Prostate gland (tissue), 2 donors: ENCODE results near the gene BANP. TPM values are rescaled to one million over a fixed set of nuclear protein-coding genes. Genes with fewer than 3 reads are reported as not detected.
"Not testable (repeated sequence)": the region's sequence is repeated elsewhere in the genome, so short reads cannot be mapped to it uniquely, and the experiment has no call there.

ENCODE experiments used
- DNase-seq: peaks from one replicate; pipeline ENCODE4 v3.0.0-alpha.2; 2019; ENCODE audit warnings: low spot score
- H3K27ac ChIP-seq, 2 donors: fragments of 200-600 bp; sonication (generic); 2 replicates each; pipeline ENCODE4 v1.5.1; 2017 to 2019
- H3K27me3 ChIP-seq: fragments of 200-600 bp; sonication (generic); replicated peaks from 2 replicates; pipeline ENCODE4 v1.5.1; 2019; ENCODE audit not compliant: insufficient read depth
- H3K36me3 ChIP-seq, 2 donors: fragments of 200-600 bp; sonication (generic); 1 replicate in 1 of 2; 2 replicates in 1 of 2; pipeline versions ENCODE4 v1.5.1 to v1.8.1; 2017 to 2019
- H3K4me1 ChIP-seq: fragments of 200-600 bp; sonication (generic); replicated peaks from 2 replicates; pipeline ENCODE4 v1.5.1; 2019
- H3K4me3 ChIP-seq, 2 donors: fragments of 200-600 bp; sonication (generic); 2 replicates each; pipeline ENCODE4 v1.5.1; 2017 to 2019
- H3K9me3 ChIP-seq: fragments of 200-600 bp; sonication (generic); 2 replicates; pipeline ENCODE4 v1.5.1; 2017
- CTCF ChIP-seq, 4 experiments: fragments of 200-600 bp in 2 of 4; fragments of 450-650 bp in 2 of 4; sonication (generic) in 2 of 4; IDR thresholded peaks; 1 replicate in 3 of 4; 2 replicates in 1 of 4; pipeline ENCODE4 v1.5.1; 2016 to 2019; ENCODE audit warnings: antibody characterized with exemption in 4 of 4, mild to moderate bottlenecking in 2 of 4, moderate library complexity in 2 of 4
- POLR2A ChIP-seq: fragments of 450-650 bp; IDR thresholded peaks from one replicate; pipeline ENCODE4 v1.6.1; 2016; ENCODE audit warnings: antibody characterized with exemption, mild to moderate bottlenecking
- POLR2AphosphoS5 ChIP-seq: sonication (generic); formaldehyde crosslinking; IDR thresholded peaks from one replicate; pipeline ENCODE4 v1.6.1; 2017; ENCODE audit warnings: antibody characterized with exemption
- WGBS: methylation state at CpG from one replicate; pipeline ENCODE4 v1.1.5; 2018; 5-methylcytosine and 5-hydroxymethylcytosine counted together
- intact Hi-C: fragments of 100-400 bp; cut with DNase I; formaldehyde crosslinking; loops from one replicate; pipeline ENCODE4 v1.14.2; 2022
- total RNA-seq, 2 donors: library from RNA; depleted of rRNA; stranded (reverse); fragments of >200 nt; gene quantifications; one replicate each; pipeline ENCODE4 v1.1.0, GENCODE V29; 2016

Gene BANP
- total RNA-seq, 2 donors from 2014 or later: 32.2 to 47.3 TPM

DNA sequence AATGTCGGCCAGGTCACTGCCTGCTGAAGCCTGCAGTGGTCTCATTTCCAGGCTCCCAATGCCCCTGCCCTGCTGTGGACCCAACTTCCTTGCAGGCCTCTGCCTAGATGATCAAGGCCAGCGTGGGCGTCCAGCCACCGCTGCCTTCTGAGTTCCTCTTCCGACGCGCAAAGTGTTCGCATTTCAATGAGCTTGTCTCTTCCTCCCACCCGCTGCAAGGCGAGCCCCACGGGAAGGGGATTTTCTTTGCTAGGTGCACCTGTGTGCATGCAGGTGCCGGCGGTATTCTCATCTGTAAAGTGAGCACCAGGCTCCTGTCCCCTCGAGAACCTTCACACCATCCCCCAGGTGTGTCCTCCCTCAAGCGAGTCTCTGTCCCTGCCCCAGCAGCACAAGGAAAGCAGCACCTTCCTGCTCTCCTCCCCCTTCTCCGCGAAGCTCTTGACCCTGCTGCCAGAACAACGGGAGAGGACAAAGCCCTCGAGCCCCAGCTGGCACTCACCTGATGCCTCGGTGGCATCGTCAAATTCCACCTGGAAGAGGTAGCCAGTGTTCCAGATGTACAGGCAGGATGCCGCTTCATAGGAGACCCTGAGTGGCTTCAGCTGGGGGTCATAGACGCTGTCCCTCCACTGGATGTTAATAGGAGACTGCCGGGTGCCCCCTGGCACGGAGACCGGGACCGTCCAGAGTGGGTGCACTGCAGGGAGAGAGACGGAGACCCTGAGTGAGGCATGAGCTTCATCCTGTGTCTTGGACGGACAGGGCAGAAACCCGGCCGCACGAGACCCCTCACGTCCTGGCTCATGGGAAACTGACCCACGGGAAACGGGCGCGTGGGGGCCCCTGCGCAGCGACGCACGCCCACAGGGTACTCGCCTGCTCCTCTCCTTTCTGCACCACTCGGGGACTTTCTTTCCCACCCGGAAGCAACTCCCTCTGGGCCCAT, 24.7 kb upstream of the BANP start:
- no peak for TF ChIP-seq POLR2AphosphoS5
- TF ChIP-seq CTCF (IDR thresholded peaks at IDR 0.05): no peak
- TF ChIP-seq POLR2A: no peak
- Histone ChIP-seq H3K9me3 (no peaks in the 10 kb centered on the region), H3K4me1 (no peaks in the 10 kb centered on the region), H3K27ac (no peak overlapping the region), H3K36me3 (no peaks in the 10 kb centered on the region), H3K27me3 (no peaks in the 10 kb centered on the region), H3K4me3 (no peak overlapping the region)
- DNase-seq: no peak
- WGBS: 72% methylated on average over 44 of the region's 44 CpGs
- intact Hi-C loops: no loop called here

GRCh38 chr16:87927195-87927562, 24.1 kb upstream of the BANP start:
- no peaks in the 10 kb centered on the region for H3K9me3 ChIP-seq
- no peak for DNase-seq
- H3K36me3 ChIP-seq: no peaks in the 10 kb centered on the region
- H3K27me3 ChIP-seq: no peaks in the 10 kb centered on the region
- H3K4me1 ChIP-seq: no peaks in the 10 kb centered on the region
- no peak overlapping the region for H3K27ac ChIP-seq
- 38% methylated on average over 4 of the region's 4 CpGs for WGBS
- no peak overlapping the region for H3K4me3 ChIP-seq
- intact Hi-C loops: no loop called here
- TF ChIP-seq POLR2AphosphoS5: no peak
- TF ChIP-seq POLR2A: no peak
- no peak for TF ChIP-seq CTCF (IDR thresholded peaks at IDR 0.05)

DNA sequence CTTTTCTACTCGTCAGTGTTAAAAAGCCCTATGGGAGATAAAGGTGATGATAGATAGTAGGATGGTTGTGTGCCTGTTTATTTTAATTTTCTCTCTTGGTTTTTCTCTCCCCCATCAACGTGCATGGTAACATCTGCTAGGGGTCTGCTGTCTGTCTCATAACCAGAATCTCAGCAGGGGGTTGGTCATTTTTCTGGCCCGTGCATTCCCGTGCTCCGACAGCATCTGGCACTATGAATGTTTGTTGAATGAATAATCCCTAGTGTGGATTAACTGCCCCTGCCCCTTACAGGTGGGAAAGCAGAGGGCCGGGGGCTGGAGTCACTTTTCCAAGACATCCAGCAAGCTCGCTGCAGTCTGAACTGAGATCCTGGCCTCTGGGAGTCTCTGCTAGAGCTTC, 21.2 kb upstream of the BANP start:
- Histone ChIP-seq H3K27me3 (no peaks in the 10 kb centered on the region), H3K4me1 (no peaks in the 10 kb centered on the region), H3K4me3 (no peak overlapping the region), H3K9me3 (no peaks in the 10 kb centered on the region), H3K36me3 (no peaks in the 10 kb centered on the region), H3K27ac (no peak overlapping the region)
- intact Hi-C loops: no loop called here
- TF ChIP-seq POLR2A (no peak), CTCF (IDR thresholded peaks at IDR 0.05) (no peak), POLR2AphosphoS5 (no peak)
- 67% methylated on average over 7 of the region's 7 CpGs for WGBS
- no peak for DNase-seq

DNA sequence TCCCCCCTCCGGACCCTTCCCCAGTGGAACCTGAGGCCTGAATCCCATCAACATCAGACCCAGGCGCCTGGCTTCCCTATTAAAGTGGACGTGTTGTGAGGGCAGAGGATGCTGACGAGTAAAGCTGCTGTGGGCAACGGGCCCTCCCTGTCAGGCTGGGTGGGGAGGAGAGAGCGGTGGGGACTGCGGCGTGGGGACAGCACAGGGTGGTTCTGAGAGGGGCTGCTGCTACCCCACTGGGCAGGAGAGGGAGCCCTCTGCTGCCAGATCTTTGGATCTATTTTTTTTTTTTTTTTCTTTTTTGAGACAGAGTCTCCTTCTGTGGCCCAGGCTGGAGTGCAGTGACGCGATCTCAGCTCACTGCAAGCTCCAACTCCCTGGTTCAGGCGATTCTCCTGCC, 20.8 kb upstream of the BANP start:
- intact Hi-C loops: no loop called here
- no peak overlapping the region for H3K27ac ChIP-seq
- 59% methylated on average over 11 of the region's 11 CpGs for WGBS
- H3K27me3 ChIP-seq: no peaks in the 10 kb centered on the region
- H3K36me3 ChIP-seq: no peaks in the 10 kb centered on the region
- no peak for DNase-seq
- TF ChIP-seq POLR2A: no peak
- TF ChIP-seq POLR2AphosphoS5: no peak
- TF ChIP-seq CTCF (IDR thresholded peaks at IDR 0.05): no peak
- no peak overlapping the region for H3K4me3 ChIP-seq
- no peaks in the 10 kb centered on the region for H3K4me1 ChIP-seq
- H3K9me3 ChIP-seq: no peaks in the 10 kb centered on the region

GRCh38 chr16:87931504-87931903, 19.7 kb upstream of the BANP start:
- DNase-seq: no peak
- WGBS: 94% methylated on average over 17 of the region's 17 CpGs
- H3K27ac ChIP-seq: no peak overlapping the region
- H3K4me3 ChIP-seq: no peak overlapping the region
- H3K36me3 ChIP-seq: no peaks in the 10 kb centered on the region
- H3K9me3 ChIP-seq: no peaks in the 10 kb centered on the region
- intact Hi-C loops: no loop called here
- H3K4me1 ChIP-seq: no peaks in the 10 kb centered on the region
- H3K27me3 ChIP-seq: no peaks in the 10 kb centered on the region
- TF ChIP-seq POLR2A (no peak), POLR2AphosphoS5 (no peak), CTCF (IDR thresholded peaks at IDR 0.05) (no peak)

GRCh38 chr16:87932475-87933139, 18.6 kb upstream of the BANP start:
- intact Hi-C loops, H3K36me3 ChIP-seq, H3K27ac ChIP-seq, H3K4me3 ChIP-seq, H3K4me1 ChIP-seq, H3K9me3 ChIP-seq, DNase-seq, H3K27me3 ChIP-seq: not testable (repeated sequence)
- 85% methylated on average over 17 of the region's 17 CpGs for WGBS
